Neural cell (in vitro differentiated cells): Measurements from ENCODE around the gene NKRF. TPM values are rescaled to one million over a fixed set of nuclear protein-coding genes. Genes with fewer than 3 reads are reported as not detected.

ENCODE experiments used
- H2AFZ ChIP-seq: fragments of 200-600, 300-800 bp; sonication (generic), shearing (Covaris generic); 2 replicates; pipeline ENCODE4 v1.6.0; 2014; ENCODE audit warnings: low read depth, mild to moderate bottlenecking, antibody characterized with exemption, low read length, moderate library complexity
- H3F3A ChIP-seq: fragments of 200-600 bp; shearing (Covaris generic); 2 replicates; pipeline ENCODE4 v1.6.1; 2016; ENCODE audit warnings: mild to moderate bottlenecking, moderate library complexity, mixed read lengths, antibody characterized with exemption, low read length; ENCODE audit not compliant: insufficient read depth, poor library complexity, severe bottlenecking
- H3K27ac ChIP-seq: fragments of 200-600, 300-800 bp; sonication (generic), shearing (Covaris generic); 2 replicates; pipeline ENCODE4 v1.5.1; 2014; ENCODE audit warnings: mild to moderate bottlenecking, low read length, moderate library complexity
- H3K27me3 ChIP-seq: fragments of 300-800, 200-600 bp; sonication (generic), shearing (Covaris generic); 2 replicates; pipeline ENCODE4 v1.6.0; 2014; ENCODE audit warnings: mild to moderate bottlenecking, low read depth, low read length, moderate library complexity; ENCODE audit not compliant: insufficient read depth
- H3K36me3 ChIP-seq: fragments of 300-800, 200-600 bp; sonication (generic), shearing (Covaris generic); 2 replicates; pipeline ENCODE4 v1.5.1; 2014; ENCODE audit warnings: mild to moderate bottlenecking, antibody characterized with exemption, low read length, moderate library complexity; ENCODE audit not compliant: insufficient read depth
- H3K4me2 ChIP-seq: fragments of 300-800, 200-600 bp; sonication (generic), shearing (Covaris generic); 2 replicates; pipeline ENCODE4 v1.6.0; 2014; ENCODE audit warnings: mild to moderate bottlenecking, low read length
- H3K4me3 ChIP-seq: fragments of 300-800, 200-600 bp; sonication (generic), shearing (Covaris generic); 2 replicates; pipeline ENCODE4 v1.5.1; 2014; ENCODE audit warnings: mild to moderate bottlenecking, low read length, moderate library complexity
- H3K79me2 ChIP-seq: fragments of 200-600 bp; shearing (Covaris generic); replicated peaks from 2 replicates; pipeline ENCODE4 v1.6.0; 2014; ENCODE audit warnings: mild to moderate bottlenecking, low read length, moderate library complexity; ENCODE audit not compliant: insufficient read depth
- H3K9ac ChIP-seq: fragments of 300-800, 200-600 bp; sonication (generic), shearing (Covaris generic); 2 replicates; pipeline ENCODE4 v1.6.1; 2016; ENCODE audit warnings: mild to moderate bottlenecking, low read length, mixed read lengths
- H3K9me2 ChIP-seq: fragments of 200-600 bp; shearing (Covaris generic); 2 replicates; pipeline ENCODE4 v1.6.1; 2016; ENCODE audit warnings: mild to moderate bottlenecking, low read length, mixed read lengths; ENCODE audit not compliant: insufficient read depth
- H3K9me3 ChIP-seq: fragments of 200-600, 300-800 bp; sonication (generic), shearing (Covaris generic); 2 replicates; pipeline ENCODE4 v1.6.1; 2016; ENCODE audit warnings: mild to moderate bottlenecking, mixed run types, low read length, moderate library complexity, mixed read lengths
- H4K20me1 ChIP-seq: fragments of 200-600 bp; shearing (Covaris generic); 2 replicates; pipeline ENCODE4 v1.6.1; 2016; ENCODE audit warnings: mild to moderate bottlenecking, mixed run types; ENCODE audit not compliant: insufficient read depth
- CTCF ChIP-seq: fragments of 450-650 bp; IDR thresholded peaks from 2 replicates; pipeline ENCODE4 v1.5.1; 2014; ENCODE audit warnings: antibody characterized with exemption, mild to moderate bottlenecking, moderate library complexity; ENCODE audit not compliant: poor library complexity, severe bottlenecking
- EP300 ChIP-seq: fragments of 450-650 bp; conservative IDR thresholded peaks from 2 replicates; pipeline ENCODE4 v1.6.1; 2014; ENCODE audit warnings: antibody characterized with exemption, mild to moderate bottlenecking, moderate library complexity; ENCODE audit not compliant: poor library complexity, severe bottlenecking
- EZH2 ChIP-seq: fragments of 200-600, 300-800 bp; shearing (Covaris generic), sonication (generic); IDR thresholded peaks from 2 replicates; pipeline ENCODE4 v1.6.1; 2014; ENCODE audit warnings: antibody characterized with exemption, low read length, borderline replicate concordance, mild to moderate bottlenecking; ENCODE audit not compliant: insufficient read depth, poor library complexity, severe bottlenecking
- MXI1 ChIP-seq: fragments of 450-650 bp; conservative IDR thresholded peaks from 2 replicates; pipeline ENCODE4 v1.6.1; 2014; ENCODE audit warnings: antibody characterized with exemption, mild to moderate bottlenecking; ENCODE audit not compliant: poor library complexity, severe bottlenecking
- POLR2AphosphoS5 ChIP-seq: IDR thresholded peaks from 2 replicates; pipeline ENCODE4 v1.6.1; 2012
- RAD21 ChIP-seq: fragments of 450-650 bp; conservative IDR thresholded peaks from 2 replicates; pipeline ENCODE4 v1.6.1; 2014; ENCODE audit warnings: antibody characterized with exemption, mild to moderate bottlenecking, moderate library complexity
- REST ChIP-seq: IDR thresholded peaks from 2 replicates; pipeline ENCODE4 v1.6.1; 2012; ENCODE audit warnings: borderline replicate concordance
- SMC3 ChIP-seq: fragments of 450-650 bp; conservative IDR thresholded peaks from 2 replicates; pipeline ENCODE4 v1.6.1; 2014; ENCODE audit warnings: antibody characterized with exemption, mild to moderate bottlenecking, moderate library complexity; ENCODE audit not compliant: poor library complexity
- TAF1 ChIP-seq: IDR thresholded peaks from 2 replicates; pipeline ENCODE4 v1.6.1; 2012; ENCODE audit warnings: low read depth
- polyA plus RNA-seq: library from polyadenylated mRNA; depleted of rRNA; stranded (reverse); fragments of >200 nt; gene quantifications from 2 replicates; pipeline ENCODE4 v1.2.3, GENCODE V29; 2014

The NKRF gene
- polyA plus RNA-seq, 1 donor from 2014 or later = 27.0 TPM

GRCh38 chrX:119549327-119550016 lies 56.8 kb downstream of the NKRF start:
- no peak overlapping the region for H3K4me3 ChIP-seq
- H4K20me1 ChIP-seq = no peaks in the 10 kb centered on the region
- H3K79me2 ChIP-seq = no peaks in the 10 kb centered on the region
- no peaks in the 10 kb centered on the region for H3K9me2 ChIP-seq
- H3K9ac ChIP-seq = no peak overlapping the region
- no peak overlapping the region for H2AFZ ChIP-seq
- no peaks in the 10 kb centered on the region for H3K36me3 ChIP-seq
- H3K4me2 ChIP-seq = no peak overlapping the region
- H3F3A ChIP-seq = no peaks in the 10 kb centered on the region
- no peak overlapping the region for H3K27ac ChIP-seq
- no peaks in the 10 kb centered on the region for H3K9me3 ChIP-seq
- H3K27me3 ChIP-seq = no peaks in the 10 kb centered on the region
- TF ChIP-seq TAF1 (no peak), CTCF (no peak), RAD21 (no peak), POLR2AphosphoS5 (no peak), REST (no peak), EZH2 (no peak), EP300 (no peak), SMC3 (no peak), MXI1 (no peak)

- Histone ChIP-seq H3K79me2 (no peaks in the 10 kb centered on the region), H3K4me2 (no peak overlapping the region), H2AFZ (no peak overlapping the region), H3K36me3 (no peaks in the 10 kb centered on the region), H3K9ac (no peak overlapping the region), H4K20me1 (no peaks in the 10 kb centered on the region), H3K4me3 (no peak overlapping the region), H3K27ac (no peak overlapping the region), H3F3A (no peaks in the 10 kb centered on the region), H3K27me3 (no peaks in the 10 kb centered on the region), H3K9me2 (no peaks in the 10 kb centered on the region), H3K9me3 (no peaks in the 10 kb centered on the region)
- no peak for TF ChIP-seq TAF1
- no peak for TF ChIP-seq EZH2
- TF ChIP-seq RAD21 = no peak
- no peak for TF ChIP-seq SMC3
- TF ChIP-seq MXI1 = no peak
- TF ChIP-seq POLR2AphosphoS5 = no peak
- TF ChIP-seq CTCF = no peak
- TF ChIP-seq EP300 = no peak
- TF ChIP-seq REST = no peak
Observed at GRCh38 chrX:119541188-119541587, 65.0 kb downstream of the NKRF start.
